Left hindlimb (tissue), 1 donor: Measurements from ENCODE around the gene HAPLN3.
A peak's percentile ranks its signal among the peaks of the same experiment; 100 is the strongest.

ENCODE experiments used
- DNase-seq: peaks from one replicate; pipeline ENCODE4 v3.0.0-alpha.2; 2018

HAPLN3 gene

DNA sequence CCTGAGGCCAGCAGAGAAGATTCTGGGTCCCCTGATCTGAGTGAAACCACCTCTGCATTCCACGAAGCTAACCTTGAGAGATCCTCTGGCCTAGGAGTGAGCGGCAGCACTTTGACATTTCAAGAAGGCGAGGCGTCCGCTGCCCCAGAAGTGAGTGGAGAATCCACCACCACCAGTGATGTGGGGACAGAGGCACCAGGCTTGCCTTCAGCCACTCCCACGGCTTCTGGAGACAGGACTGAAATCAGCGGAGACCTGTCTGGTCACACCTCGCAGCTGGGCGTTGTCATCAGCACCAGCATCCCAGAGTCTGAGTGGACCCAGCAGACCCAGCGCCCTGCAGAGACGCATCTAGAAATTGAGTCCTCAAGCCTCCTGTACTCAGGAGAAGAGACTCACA lies 36.4 kb downstream of the HAPLN3 start:
- no peak for DNase-seq

DNA sequence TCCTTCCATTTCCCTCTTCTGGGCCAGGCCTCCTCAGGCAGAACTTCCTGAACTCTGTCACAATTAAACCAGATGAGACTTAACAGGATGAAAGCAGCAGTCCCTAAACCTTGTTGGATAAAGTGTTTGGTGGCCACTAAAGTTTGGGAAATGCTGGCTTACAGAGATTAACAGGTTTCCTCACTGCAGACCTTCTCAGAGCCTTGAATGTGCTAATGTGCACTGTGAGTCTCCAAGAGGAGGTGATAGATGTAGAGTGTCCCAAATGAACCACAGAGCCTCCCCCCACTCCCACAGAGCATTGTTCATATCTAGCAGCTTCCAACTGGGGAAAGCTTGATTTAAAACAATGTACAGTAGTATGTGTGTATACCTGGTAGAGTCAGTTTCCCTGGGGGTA lies 42.9 kb downstream of the HAPLN3 start:
- no peak for DNase-seq

DNA sequence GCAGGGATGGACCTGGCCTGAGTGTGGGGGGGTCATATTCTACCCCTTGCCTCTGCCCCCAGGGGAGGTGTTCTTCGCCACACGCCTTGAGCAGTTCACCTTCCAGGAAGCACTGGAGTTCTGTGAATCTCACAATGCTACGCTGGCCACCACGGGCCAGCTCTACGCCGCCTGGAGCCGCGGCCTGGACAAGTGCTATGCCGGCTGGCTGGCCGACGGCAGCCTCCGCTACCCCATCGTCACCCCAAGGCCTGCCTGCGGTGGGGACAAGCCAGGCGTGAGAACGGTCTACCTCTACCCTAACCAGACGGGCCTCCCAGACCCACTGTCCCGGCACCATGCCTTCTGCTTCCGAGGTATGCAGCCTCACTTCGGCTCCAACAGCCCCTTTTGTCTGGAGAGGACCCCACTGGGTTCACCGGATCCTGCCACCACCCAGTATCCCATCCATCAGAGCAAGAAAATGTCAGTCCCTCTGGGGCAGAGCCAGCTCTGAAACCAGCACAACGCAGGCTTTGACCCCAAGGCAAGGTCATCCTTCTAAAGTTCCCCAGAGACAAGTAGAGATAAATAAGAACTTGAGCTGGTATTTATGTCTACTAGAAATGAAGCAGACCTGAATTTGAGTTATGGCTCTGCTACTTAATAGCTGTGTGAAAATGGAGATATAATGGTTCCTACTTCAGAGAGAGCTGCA lies 45.8 kb downstream of the HAPLN3 start:
- DNase-seq: no peak

DNA sequence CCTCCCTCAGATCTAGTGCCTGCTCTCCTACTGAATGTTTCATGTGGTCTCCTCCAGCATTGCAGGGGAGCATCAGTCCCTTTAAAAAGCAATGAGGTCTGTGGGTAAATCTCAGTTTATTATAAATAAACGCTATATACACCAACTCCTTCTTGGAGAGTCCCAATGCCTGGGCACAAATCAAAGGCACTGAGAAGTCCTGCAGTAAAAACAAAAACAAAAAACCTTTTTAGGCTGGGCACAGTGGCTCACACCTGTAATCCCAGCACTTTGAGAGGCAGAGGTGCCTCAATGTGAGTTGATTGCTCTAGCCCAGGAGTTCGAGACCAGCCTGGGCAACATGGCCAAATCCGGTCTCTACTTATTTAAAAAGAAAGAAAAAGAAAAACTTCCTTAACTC lies 47.1 kb downstream of the HAPLN3 start:
- DNase-seq: no peak

DNA sequence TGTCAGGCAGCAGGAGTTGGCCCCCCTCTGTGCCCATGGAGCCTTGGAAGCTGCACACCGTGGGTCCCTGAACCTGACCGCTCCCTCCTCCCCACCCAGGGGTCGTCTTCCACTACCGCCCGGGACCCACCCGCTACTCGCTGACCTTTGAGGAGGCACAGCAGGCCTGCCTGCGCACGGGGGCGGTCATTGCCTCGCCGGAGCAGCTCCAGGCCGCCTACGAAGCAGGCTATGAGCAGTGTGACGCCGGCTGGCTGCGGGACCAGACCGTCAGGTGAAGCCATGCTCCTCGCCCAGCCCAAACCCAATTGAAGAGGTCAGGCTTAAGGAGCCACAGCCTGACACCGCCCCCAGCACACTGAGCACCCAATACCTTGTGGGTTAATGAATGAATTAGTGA lies 48.2 kb downstream of the HAPLN3 start:
- no peak for DNase-seq

DNA sequence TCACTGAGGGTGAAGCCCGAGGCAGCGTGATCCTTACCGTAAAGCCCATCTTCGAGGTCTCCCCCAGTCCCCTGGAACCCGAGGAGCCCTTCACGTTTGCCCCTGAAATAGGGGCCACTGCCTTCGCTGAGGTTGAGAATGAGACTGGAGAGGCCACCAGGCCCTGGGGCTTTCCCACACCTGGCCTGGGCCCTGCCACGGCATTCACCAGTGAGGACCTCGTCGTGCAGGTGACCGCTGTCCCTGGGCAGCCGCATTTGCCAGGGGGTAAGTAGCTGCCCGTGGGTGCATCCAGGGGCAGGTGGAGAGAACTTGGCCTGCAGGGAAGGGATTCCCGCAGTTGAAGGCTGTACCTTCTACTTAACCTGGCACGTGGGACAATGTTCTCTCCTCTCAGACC lies 49.7 kb downstream of the HAPLN3 start:
- no peak for DNase-seq

DNA sequence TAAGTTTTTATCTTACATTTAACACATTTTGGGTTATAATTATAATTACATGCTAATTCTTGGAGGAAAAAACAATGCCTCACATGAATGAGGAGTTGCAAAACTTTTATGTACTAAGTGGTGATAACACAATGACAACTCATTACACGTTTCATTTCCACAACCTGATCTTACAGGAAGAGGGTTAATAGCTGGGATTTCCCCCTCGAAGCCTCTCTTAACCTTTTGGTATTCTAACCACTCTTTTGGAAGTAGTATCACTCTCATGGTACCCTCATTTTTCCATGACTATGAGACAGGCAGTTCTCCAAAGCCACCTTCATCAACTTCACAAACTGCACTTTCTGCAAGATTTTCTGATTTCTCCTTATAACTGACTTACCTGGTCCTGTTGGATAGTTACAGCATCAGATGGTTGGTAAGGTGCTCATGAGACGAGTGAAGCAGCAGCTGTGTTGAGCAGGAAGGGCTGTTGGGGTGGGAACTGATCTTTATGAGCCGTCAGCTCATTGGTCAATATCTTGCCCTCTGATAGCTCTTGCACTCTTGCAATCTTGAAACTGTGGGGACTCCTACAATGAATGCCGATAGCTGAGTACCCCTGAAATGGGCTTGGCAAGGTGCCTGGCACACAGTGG lies 50.5 kb downstream of the HAPLN3 start:
- no peak for DNase-seq

DNA sequence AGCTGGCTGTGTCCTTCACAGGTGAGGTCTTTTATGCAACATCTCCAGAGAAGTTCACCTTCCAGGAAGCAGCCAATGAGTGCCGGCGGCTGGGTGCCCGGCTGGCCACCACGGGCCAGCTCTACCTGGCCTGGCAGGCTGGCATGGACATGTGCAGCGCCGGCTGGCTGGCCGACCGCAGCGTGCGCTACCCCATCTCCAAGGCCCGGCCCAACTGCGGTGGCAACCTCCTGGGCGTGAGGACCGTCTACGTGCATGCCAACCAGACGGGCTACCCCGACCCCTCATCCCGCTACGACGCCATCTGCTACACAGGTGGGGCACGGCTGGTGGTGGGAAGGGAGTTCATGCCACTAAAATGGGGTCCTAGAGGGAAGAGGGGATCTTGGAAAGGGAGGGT lies 52.0 kb downstream of the HAPLN3 start:
- no peak for DNase-seq

DNA sequence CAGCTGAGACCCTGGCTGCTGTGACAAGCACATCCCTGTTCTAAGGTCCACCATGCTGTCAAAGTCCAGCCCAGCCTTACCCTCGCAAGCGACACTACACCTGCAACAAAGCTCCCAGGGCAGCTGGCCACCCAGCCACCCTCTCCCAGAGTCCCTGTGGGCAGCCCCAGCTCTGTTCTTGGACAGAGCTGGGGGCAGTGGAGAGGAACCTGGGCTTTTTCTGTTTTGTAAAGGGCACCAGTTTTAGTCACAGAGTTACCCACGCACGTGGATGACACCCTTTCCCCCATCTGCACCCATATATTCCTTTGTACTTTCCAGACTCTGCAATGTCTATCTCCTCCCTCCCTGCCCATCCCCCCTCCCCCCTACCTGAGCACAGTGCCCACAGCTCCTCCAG lies 53.2 kb downstream of the HAPLN3 start:
- no peak for DNase-seq

DNA sequence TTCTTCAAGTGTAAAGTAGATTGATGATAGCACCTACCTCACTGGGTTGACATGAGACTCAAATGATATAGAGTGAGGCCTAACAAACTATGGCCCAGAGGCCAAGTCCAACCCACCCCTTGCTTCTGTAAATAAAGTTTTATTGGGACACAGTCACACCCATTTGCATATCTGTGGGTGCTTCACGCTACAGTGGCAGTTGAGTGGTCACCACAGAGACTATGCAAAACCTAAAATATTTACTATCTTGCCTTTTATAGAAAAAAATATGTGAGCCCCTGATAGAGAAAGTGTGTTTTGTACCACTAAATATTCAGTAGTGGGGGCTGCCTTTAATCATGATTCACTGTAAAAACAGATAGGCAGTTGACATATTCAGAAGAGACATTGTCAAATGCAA lies 54.1 kb downstream of the HAPLN3 start:
- DNase-seq: no peak

DNA sequence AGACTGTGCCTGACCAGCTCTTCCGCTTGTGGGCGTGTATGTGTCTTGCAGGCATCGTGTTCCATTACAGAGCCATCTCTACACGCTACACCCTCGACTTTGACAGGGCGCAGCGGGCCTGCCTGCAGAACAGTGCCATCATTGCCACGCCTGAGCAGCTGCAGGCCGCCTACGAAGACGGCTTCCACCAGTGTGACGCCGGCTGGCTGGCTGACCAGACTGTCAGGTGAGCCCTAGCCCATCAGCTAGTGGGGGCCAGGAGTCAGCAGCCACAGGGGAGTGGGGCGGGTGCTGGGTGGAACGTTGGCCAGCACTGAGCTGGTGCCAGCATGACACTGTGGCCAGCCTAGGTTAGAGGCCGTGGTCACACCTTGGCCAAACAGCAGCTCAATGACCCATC lies 55.4 kb downstream of the HAPLN3 start:
- no peak for DNase-seq

DNA sequence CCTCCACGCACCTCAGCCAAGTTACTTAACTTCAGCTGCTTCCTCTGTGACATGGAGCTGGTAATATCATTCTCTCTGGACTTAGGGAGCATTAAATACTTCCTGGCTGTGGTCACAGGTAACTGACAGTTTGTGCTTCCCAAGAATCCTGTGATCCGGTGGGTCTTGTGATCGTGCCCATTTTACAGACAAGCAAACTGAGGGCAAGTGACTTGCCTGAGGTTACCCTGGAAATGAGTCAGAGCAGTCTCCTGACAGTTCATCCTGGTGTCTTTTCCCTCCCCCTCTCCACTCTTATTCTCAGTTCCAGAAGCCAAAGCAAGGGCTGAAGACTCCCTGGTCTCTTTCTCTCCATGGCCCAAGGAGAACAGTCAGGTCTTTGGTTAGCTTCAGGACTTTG lies 56.2 kb downstream of the HAPLN3 start:
- no peak for DNase-seq

DNA sequence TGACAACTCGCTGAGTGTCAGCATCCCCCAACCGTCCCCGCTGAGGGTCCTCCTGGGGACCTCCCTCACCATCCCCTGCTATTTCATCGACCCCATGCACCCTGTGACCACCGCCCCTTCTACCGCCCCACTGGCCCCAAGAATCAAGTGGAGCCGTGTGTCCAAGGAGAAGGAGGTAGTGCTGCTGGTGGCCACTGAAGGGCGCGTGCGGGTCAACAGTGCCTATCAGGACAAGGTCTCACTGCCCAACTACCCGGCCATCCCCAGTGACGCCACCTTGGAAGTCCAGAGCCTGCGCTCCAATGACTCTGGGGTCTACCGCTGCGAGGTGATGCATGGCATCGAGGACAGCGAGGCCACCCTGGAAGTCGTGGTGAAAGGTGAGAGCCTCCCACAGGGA lies 56.7 kb downstream of the HAPLN3 start:
- DNase-seq: no peak

DNA sequence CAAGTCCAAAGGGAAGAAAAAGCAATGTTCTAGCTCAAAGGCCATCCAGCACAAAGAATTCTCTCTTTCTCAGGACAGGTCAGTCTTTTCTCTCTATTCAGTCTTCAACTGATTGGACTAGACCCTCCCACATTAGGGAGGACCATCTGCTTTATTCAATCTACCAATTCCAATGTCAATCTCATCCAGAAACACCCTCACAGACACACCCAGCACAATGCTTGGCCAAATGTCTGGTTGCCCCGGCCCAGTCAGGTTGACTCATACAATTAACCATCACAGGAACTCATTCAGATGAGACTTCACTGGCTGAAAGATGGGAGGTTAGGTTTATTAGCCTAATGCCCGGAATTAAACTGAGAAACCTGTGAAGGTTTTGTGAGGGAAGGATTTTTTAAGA lies 59.7 kb downstream of the HAPLN3 start:
- DNase-seq: no peak

DNA sequence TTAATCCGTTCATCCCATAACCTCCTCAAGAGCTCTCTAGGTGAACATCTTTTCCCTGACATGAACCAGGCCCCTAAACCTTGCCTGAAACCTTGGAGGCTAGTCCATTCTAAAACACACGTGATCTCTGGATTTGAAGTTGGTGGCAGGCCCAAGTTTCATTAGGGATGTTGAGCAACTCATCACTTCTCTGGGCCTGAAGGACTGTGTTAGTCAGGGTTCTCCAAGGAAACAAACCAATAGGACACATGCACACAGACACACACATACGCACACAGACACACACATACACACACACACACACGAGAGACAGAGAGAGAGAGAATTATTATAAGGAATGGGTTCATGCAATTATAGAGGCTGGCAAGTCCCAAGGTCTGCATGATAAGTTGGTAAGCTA lies 60.2 kb downstream of the HAPLN3 start:
- DNase-seq: no peak

DNA sequence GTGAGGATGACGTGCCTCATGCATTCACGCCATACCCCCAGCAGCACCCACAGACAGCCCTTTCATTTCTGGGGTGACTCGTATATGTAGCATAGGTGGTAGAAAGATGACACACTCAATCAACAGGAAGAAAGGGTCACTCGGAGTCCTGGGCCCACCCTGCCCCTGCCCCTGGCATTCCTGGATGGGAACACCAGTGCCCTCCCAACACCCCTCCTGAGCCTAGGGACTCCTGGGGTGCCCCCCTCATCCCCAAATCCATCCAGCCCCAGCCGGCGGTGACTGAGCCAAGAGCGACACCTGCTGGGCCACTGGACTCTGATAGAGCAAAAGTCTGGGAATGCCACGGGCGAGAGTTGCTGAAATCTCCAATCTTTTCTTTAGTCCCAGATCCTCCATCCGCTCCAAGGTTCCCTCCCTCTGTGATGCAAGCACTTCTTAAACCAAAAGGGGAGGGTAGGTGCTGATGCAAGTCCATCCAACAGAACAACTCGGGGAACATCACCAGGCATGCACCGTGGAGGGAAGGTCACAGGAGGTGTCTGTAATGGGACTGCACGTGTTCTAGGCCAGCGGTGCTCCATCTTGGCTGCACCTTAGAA lies 61.0 kb downstream of the HAPLN3 start:
- DNase-seq: peak; percentile 74

DNA sequence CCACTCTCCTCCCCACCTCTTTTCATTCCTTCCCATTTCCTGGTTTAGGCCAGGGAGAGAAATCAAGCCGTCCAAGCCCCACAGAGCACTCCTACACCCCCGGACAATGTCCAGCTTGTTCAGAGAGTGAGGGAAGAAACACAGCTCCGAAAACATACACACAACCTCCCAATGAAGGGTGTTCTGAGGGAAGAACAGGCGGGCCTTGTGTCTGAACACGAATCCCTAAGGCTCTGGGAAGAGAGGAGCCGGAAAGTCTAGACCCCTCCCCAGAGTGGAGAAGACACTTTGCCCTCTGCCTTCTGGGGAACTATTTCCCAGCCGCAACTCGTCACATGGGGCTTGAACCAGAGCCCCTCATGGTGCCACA lies 61.6 kb downstream of the HAPLN3 start:
- DNase-seq: no peak

DNA sequence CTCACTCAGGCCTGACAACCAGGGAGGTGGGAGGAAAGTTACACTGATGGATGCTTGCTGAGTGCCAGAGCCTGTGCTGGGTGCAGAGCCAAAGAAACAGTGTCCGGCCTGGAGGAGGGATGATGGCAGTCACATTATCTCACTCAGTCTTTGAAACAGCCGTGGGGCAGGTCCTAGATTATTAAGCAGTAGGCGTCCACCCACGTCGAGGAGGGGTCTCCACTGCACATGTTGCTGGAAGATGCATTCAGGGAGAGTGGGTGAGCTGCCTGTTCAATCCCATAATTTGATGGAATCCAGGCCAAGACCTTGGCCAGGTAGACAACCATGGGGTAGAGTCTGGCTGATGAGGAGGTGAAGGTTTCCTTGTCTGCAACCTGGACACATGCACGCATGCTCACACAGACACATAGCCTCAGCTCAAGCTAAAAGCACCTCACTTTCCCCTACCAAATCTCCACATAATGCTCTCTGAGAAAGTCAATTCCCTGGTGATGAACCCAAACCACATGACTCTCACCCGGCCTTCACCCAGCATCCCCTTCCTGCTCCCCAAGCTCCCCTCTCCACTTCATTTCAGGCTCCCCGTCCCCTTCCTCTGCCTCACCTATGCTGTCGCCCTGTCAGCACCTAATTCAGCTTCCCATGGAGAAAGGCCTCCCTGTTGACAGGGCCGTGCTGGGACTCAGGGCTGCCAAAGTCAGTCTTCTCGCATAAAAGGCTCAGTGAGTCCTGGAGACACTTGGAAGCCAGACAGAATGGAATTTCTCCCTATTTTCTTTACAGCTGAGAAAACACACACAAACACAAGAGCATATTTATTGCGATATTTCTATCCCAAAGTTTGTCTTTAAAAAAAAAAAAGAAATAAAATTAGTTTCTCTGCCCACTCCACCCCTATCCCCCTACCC lies 62.3 kb downstream of the HAPLN3 start:
- DNase-seq: no peak

DNA sequence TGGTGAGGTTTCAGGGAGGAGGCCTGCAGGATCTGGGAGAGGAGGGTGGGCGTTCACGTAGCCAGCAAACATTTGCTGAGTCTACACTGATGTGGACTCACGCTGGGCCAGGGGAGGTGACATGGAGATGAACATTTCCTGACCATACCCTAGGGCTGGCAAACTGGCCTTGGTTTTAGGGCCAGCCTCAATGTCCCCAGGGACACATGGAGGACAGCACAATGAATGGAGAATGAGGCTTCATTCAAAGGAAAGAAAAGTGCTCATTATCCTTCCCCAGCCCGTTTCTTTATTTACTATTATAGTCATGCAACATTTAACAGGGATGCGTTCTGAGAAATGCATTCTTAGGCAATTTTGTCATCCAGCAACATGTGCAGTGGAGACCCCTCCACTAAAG lies 65.3 kb downstream of the HAPLN3 start:
- DNase-seq: no peak

DNA sequence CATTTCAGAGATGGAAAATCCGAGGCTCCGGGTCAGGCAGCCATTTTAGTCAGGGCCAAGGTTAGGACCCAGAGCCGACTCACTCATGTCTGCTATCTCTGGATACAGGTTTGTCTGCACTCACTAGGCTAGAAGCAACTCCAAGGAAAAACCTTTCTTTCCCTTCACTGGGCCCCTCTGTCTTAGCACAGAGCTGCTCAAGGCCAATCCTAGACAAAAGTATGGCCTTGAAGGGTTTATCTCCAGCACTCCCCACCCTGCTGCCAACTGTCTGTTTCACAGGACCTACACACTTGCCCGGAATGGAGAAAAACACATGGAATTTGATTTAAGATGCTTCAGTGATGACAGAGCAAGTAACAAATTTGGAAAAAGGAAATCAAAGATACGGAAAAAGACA lies 66.6 kb downstream of the HAPLN3 start:
- DNase-seq: no peak
